ENCODE measurements around the gene ZBTB16.

ZBTB16 gene

GRCh38 chr11:114125959-114126358 is 66.4 kb downstream of the ZBTB16 start:
- H3K4me3 ChIP-seq (ENCODE audit: control insufficient read depth, low read depth, low read length): no peak overlapping the region
- no peak for DNase-seq (ENCODE audit: low read depth)
- TF ChIP-seq CTCF (conservative IDR thresholded peaks at IDR 0.05; ENCODE audit: control insufficient read depth, insufficient read depth, low read depth, low read length): no peak

GRCh38 chr11:114128399-114128798 is 68.9 kb downstream of the ZBTB16 start:
- no peak overlapping the region for H3K4me3 ChIP-seq (ENCODE audit: control insufficient read depth, low read depth, low read length)
- no peak for DNase-seq (ENCODE audit: low read depth)
- no peak for TF ChIP-seq CTCF (conservative IDR thresholded peaks at IDR 0.05; ENCODE audit: control insufficient read depth, insufficient read depth, low read depth, low read length)

- TF ChIP-seq CTCF (conservative IDR thresholded peaks at IDR 0.05; ENCODE audit: control insufficient read depth, insufficient read depth, low read depth, low read length): no peak
- DNase-seq (ENCODE audit: low read depth): no peak
- no peak overlapping the region for H3K4me3 ChIP-seq (ENCODE audit: control insufficient read depth, low read depth, low read length)
Measured at GRCh38 chr11:114129142-114129541, 69.6 kb downstream of the ZBTB16 start.

GRCh38 chr11:114129699-114130098 is 70.2 kb downstream of the ZBTB16 start:
- TF ChIP-seq CTCF (conservative IDR thresholded peaks at IDR 0.05; ENCODE audit: control insufficient read depth, insufficient read depth, low read depth, low read length): no peak
- no peak for DNase-seq (ENCODE audit: low read depth)
- no peak overlapping the region for H3K4me3 ChIP-seq (ENCODE audit: control insufficient read depth, low read depth, low read length)

- DNase-seq (ENCODE audit: low read depth): no peak
- no peak for TF ChIP-seq CTCF (conservative IDR thresholded peaks at IDR 0.05; ENCODE audit: control insufficient read depth, insufficient read depth, low read depth, low read length)
- H3K4me3 ChIP-seq (ENCODE audit: control insufficient read depth, low read depth, low read length): no peak overlapping the region
Measured at GRCh38 chr11:114130115-114130576, 70.6 kb downstream of the ZBTB16 start.

- no peak for TF ChIP-seq CTCF (conservative IDR thresholded peaks at IDR 0.05; ENCODE audit: control insufficient read depth, insufficient read depth, low read depth, low read length)
- H3K4me3 ChIP-seq (ENCODE audit: control insufficient read depth, low read depth, low read length): no peak overlapping the region
- no peak for DNase-seq (ENCODE audit: low read depth)
Measured at GRCh38 chr11:114130629-114131277, 71.2 kb downstream of the ZBTB16 start.

GRCh38 chr11:114131461-114131864 is 72.0 kb downstream of the ZBTB16 start:
- TF ChIP-seq CTCF (conservative IDR thresholded peaks at IDR 0.05; ENCODE audit: control insufficient read depth, insufficient read depth, low read depth, low read length): no peak
- H3K4me3 ChIP-seq (ENCODE audit: control insufficient read depth, low read depth, low read length): no peak overlapping the region
- DNase-seq (ENCODE audit: low read depth): no peak
